Neutrophil (primary cell): ENCODE data around the gene TWIST2.

Experiments
- H3K27ac ChIP-seq: fragments of 200-600 bp; sonication (generic); 2 replicates; pipeline ENCODE4 v1.5.1; 2016; ENCODE audit warnings: mild to moderate bottlenecking, moderate library complexity
- H3K27me3 ChIP-seq: fragments of 200-600 bp; sonication (generic); 2 replicates; pipeline ENCODE4 v1.6.0; 2016; ENCODE audit warnings: mild to moderate bottlenecking
- H3K36me3 ChIP-seq: fragments of 200-600 bp; sonication (generic); 2 replicates; pipeline ENCODE4 v1.5.1; 2017
- H3K4me1 ChIP-seq, 2 experiments: fragments of 200-600 bp in 1 of 2; sonication (generic) in 1 of 2; 1 replicate in 1 of 2; 2 replicates in 1 of 2; pipeline versions ENCODE4 v1.5.1 to v1.6.1; 2013 to 2016; ENCODE audit warnings: low read depth in 1 of 2, low read length in 1 of 2, mild to moderate bottlenecking in 1 of 2, moderate library complexity in 1 of 2; ENCODE audit not compliant: control insufficient read depth in 1 of 2, insufficient read depth in 1 of 2
- H3K4me3 ChIP-seq, 2 experiments: fragments of 200-600 bp in 1 of 2; sonication (generic) in 1 of 2; 1 replicate in 1 of 2; 2 replicates in 1 of 2; pipeline ENCODE4 v1.5.1; 2013 to 2016; ENCODE audit warnings: low read depth in 1 of 2, low read length in 1 of 2, mild to moderate bottlenecking in 1 of 2, moderate library complexity in 1 of 2
- H3K9me3 ChIP-seq: fragments of 200-600 bp; sonication (generic); 2 replicates; pipeline ENCODE4 v1.5.1; 2016
- TF ChIP-seq, protein P1 (sequence below): fragments of 200-600 bp; sonication (generic); IDR thresholded peaks from 2 replicates; pipeline ENCODE4 v1.5.1; 2016; ENCODE audit warnings: antibody characterized with exemption

The TWIST2 gene

GRCh38 chr2:238869293-238870124, 21.6 kb downstream of the TWIST2 start:
- TF ChIP-seq, protein P1, sequence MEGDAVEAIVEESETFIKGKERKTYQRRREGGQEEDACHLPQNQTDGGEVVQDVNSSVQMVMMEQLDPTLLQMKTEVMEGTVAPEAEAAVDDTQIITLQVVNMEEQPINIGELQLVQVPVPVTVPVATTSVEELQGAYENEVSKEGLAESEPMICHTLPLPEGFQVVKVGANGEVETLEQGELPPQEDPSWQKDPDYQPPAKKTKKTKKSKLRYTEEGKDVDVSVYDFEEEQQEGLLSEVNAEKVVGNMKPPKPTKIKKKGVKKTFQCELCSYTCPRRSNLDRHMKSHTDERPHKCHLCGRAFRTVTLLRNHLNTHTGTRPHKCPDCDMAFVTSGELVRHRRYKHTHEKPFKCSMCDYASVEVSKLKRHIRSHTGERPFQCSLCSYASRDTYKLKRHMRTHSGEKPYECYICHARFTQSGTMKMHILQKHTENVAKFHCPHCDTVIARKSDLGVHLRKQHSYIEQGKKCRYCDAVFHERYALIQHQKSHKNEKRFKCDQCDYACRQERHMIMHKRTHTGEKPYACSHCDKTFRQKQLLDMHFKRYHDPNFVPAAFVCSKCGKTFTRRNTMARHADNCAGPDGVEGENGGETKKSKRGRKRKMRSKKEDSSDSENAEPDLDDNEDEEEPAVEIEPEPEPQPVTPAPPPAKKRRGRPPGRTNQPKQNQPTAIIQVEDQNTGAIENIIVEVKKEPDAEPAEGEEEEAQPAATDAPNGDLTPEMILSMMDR = no peak
- Histone ChIP-seq H3K4me1 (no peaks in the 10 kb centered on the region), H3K27ac (no peak overlapping the region), H3K9me3 (no peaks in the 10 kb centered on the region), H3K4me3 (no peak overlapping the region), H3K36me3 (no peaks in the 10 kb centered on the region), H3K27me3 (peaks cover 27% of the 10 kb centered on the region)

- TF ChIP-seq, protein P1 = no peak
- no peaks in the 10 kb centered on the region for H3K4me1 ChIP-seq
- no peaks in the 10 kb centered on the region for H3K36me3 ChIP-seq
Observed at GRCh38 chr2:238870261-238870660, 22.4 kb downstream of the TWIST2 start.

DNA sequence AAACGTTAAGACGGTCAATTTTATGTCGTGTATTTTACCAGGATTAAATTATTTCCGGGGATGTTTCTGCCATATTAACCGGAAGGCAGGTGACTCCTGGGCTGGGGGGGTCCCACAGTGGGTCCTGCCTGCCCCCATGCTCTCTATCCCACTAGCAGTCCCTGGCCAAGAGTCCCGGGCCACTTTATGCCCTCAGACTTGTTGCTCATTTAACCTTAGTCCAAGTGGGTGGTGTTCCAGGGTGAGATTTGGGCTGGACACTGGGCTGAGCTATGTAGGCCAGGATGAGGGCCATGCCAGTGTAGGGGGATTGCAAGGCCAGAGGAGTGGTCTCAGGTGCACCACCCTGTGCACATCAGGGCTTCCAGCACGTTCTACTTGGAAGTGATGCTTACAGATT, 24.1 kb downstream of the TWIST2 start:
- H3K36me3 ChIP-seq = no peaks in the 10 kb centered on the region
- H3K9me3 ChIP-seq = no peaks in the 10 kb centered on the region
- H3K27me3 ChIP-seq = peaks cover 28% of the 10 kb centered on the region
- TF ChIP-seq, protein P1 = no peak
- no peak overlapping the region for H3K27ac ChIP-seq
- no peaks in the 10 kb centered on the region for H3K4me1 ChIP-seq
- no peak overlapping the region for H3K4me3 ChIP-seq

More at GRCh38 chr2:238870261-238870660, 22.4 kb downstream of the TWIST2 start:
- Histone ChIP-seq H3K9me3 (no peaks in the 10 kb centered on the region), H3K27ac (no peak overlapping the region), H3K4me3 (no peak overlapping the region), H3K27me3 (peaks cover 27% of the 10 kb centered on the region)

DNA sequence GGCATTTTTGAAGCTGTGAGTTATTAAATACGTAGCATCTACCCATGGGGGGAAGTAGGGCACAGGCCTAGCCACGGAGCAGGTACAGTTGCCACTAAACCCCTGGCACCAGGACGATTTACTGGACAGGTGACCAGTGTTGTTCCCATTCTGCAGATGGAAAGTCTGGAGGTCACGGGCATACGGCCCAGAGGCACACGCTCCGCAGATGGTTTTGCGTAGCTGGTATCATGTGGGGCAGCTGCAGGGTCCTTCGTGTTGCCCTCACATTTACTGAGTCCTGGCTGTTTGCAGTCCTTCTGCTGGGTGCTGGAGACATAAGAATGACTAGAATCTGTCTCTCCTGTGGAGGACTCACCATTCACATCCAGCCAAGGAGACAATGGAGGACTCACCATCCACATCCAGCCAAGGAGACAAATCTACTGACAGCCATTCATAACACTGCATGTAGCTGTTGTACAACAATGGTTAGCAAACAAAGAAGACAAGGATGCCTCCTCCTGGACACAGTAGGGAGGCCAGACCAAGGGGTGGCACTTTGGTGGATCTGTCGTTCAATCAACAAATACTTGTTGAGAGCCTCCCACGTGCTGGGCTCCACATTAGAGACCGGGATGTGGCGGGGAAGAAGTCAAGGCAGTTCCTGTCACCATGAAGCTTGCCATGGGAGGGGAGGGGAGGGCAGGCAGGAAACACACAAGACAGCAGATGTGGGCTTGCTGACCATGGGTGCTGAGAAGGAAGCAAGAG, 24.9 kb downstream of the TWIST2 start:
- TF ChIP-seq, protein P1 = no peak
- H3K27ac ChIP-seq = no peak overlapping the region
- H3K27me3 ChIP-seq = peaks cover 20% of the 10 kb centered on the region
- no peak overlapping the region for H3K4me3 ChIP-seq
- H3K36me3 ChIP-seq = no peaks in the 10 kb centered on the region
- H3K9me3 ChIP-seq = no peaks in the 10 kb centered on the region
- H3K4me1 ChIP-seq = no peaks in the 10 kb centered on the region

DNA sequence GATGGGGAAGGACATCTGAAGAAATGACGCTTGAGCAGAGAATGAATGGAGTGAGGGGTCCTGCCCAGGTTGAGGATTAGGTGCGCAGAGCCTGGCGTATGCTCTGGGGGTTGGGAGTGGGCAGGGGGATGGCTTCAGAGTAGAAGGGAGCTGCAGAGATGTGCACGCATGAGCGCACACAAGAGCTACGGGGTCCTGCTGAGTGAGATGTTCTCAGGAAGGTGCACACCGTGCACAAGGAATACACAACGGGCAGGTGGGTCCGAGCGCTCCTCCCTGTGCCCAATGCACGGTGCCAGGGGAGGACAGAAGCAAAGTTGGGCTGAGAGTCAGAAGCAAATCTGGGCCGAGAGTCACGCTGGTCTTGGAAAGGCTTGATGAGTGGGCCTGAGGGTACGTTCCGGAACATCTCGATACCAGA, 25.5 kb downstream of the TWIST2 start:
- no peaks in the 10 kb centered on the region for H3K4me1 ChIP-seq
- TF ChIP-seq, protein P1 = no peak
- peaks cover 15% of the 10 kb centered on the region for H3K27me3 ChIP-seq
- H3K4me3 ChIP-seq = no peak overlapping the region
- no peaks in the 10 kb centered on the region for H3K36me3 ChIP-seq
- H3K9me3 ChIP-seq = no peaks in the 10 kb centered on the region
- H3K27ac ChIP-seq = no peak overlapping the region
